ENCODE results near the gene DNTTIP2. TPM values are rescaled to one million over a fixed set of nuclear protein-coding genes. Genes with fewer than 3 reads are reported as not detected.

Gene DNTTIP2
- total and polyA plus RNA-seq, 7 experiments from 2014 or later, result 51.8 to 86.4 (median 78.2) TPM

DNA sequence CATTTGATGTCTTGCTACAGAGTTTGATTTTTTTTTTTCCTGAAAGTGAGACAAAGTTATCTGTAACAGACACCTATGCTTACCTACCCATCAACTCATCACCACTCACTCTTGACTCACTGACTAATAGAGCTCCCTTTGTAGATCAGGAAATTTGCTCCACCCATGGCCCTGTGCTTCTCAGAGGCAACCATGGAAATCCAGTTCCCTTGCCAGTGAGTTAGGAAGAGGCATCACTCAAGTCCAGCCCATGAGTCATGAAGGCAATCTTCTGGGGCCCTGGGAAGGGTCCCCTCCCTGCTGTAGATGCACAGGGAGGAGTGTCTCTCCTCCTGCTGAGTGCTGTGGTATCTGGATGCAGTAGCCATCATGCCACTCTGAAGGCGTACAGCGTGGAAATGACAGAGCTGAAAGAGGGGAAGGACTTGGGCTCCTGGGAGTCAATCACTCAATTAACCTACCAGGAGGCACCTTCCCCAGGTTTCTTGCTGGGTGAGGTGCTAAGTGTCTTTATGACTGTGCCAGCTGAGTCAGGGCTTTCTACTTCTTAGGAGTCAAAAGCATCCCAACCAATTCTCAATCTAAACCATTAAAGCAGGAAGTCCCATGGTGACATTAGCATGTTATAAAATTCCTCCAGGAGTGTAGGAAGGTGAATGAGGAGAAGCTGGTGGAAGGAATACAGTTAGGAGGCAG, 56.1 kb downstream of the DNTTIP2 start:
- Mint-ChIP-seq H3K27ac (no peak overlapping the region), H3K4me3 (no peak overlapping the region), H3K36me3 (peaks cover 0 to 4% (median 0%) of the 10 kb centered on the region in 5 donors), H3K27me3 (no peaks in the 10 kb centered on the region), H3K9me3 (no peaks in the 10 kb centered on the region), H3K4me1 (peaks cover 8 to 12% (median 9%) of the 10 kb centered on the region in 7 donors)
- DNase-seq, result no peak
- Histone ChIP-seq H3K27ac (ENCODE audit: low read depth, low read length) (no peak overlapping the region), H3K4me3 (ENCODE audit: low read length) (no peak overlapping the region), H3K27me3 (ENCODE audit: control insufficient read depth in 2 of 2, insufficient read depth in 2 of 2, low read length in 2 of 2) (no peaks in the 10 kb centered on the region), H3K9me3 (ENCODE audit: control insufficient read depth in 2 of 3, low read length in 3 of 3) (no peaks in the 10 kb centered on the region), H3K4me1 (ENCODE audit: control insufficient read depth in 2 of 2, insufficient read depth in 2 of 2, low read length in 2 of 2) (peaks cover 0 to 2% of the 10 kb centered on the region in 2 donors), H3K36me3 (ENCODE audit: control insufficient read depth in 2 of 3, insufficient read depth in 3 of 3, low read length in 3 of 3) (no peaks in the 10 kb centered on the region)
- ChIA-PET CTCF (no interaction called here), POLR2A (no interaction called here)
- ATAC-seq, result no peak
- intact Hi-C loops (cut with micrococcal nuclease), result no loop called here

- H3K27me3 ChIP-seq (ENCODE audit: control insufficient read depth in 2 of 2, insufficient read depth in 2 of 2, low read length in 2 of 2), result no peaks in the 10 kb centered on the region
- no peaks in the 10 kb centered on the region for H3K9me3 Mint-ChIP-seq
- peaks cover 0 to 2% (median 0%) of the 10 kb centered on the region in 5 donors for H3K27me3 Mint-ChIP-seq
- intact Hi-C loops (cut with micrococcal nuclease), result no loop called here
- ChIA-PET POLR2A (no interaction called here), CTCF (no interaction called here)
- peaks cover 0 to 11% of the 10 kb centered on the region in 2 donors for H3K4me1 ChIP-seq (ENCODE audit: control insufficient read depth in 2 of 2, insufficient read depth in 2 of 2, low read length in 2 of 2)
- DNase-seq, result no peak
- no peak overlapping the region for H3K4me3 ChIP-seq (ENCODE audit: low read length)
- ATAC-seq, result no peak
- H3K27ac ChIP-seq (ENCODE audit: low read depth, low read length), result no peak overlapping the region
- no peak overlapping the region for H3K27ac Mint-ChIP-seq
- no peaks in the 10 kb centered on the region for H3K36me3 ChIP-seq (ENCODE audit: control insufficient read depth in 2 of 3, insufficient read depth in 3 of 3, low read length in 3 of 3)
- H3K4me1 Mint-ChIP-seq, result peaks cover 19 to 24% (median 21%) of the 10 kb centered on the region in 7 donors
- no peak overlapping the region for H3K4me3 Mint-ChIP-seq
- peaks cover 0 to 4% (median 0%) of the 10 kb centered on the region in 5 donors for H3K36me3 Mint-ChIP-seq
- no peaks in the 10 kb centered on the region for H3K9me3 ChIP-seq (ENCODE audit: control insufficient read depth in 2 of 3, low read length in 3 of 3)
Measured at GRCh38 chr1:93821423-93822144, 57.4 kb downstream of the DNTTIP2 start.

DNA sequence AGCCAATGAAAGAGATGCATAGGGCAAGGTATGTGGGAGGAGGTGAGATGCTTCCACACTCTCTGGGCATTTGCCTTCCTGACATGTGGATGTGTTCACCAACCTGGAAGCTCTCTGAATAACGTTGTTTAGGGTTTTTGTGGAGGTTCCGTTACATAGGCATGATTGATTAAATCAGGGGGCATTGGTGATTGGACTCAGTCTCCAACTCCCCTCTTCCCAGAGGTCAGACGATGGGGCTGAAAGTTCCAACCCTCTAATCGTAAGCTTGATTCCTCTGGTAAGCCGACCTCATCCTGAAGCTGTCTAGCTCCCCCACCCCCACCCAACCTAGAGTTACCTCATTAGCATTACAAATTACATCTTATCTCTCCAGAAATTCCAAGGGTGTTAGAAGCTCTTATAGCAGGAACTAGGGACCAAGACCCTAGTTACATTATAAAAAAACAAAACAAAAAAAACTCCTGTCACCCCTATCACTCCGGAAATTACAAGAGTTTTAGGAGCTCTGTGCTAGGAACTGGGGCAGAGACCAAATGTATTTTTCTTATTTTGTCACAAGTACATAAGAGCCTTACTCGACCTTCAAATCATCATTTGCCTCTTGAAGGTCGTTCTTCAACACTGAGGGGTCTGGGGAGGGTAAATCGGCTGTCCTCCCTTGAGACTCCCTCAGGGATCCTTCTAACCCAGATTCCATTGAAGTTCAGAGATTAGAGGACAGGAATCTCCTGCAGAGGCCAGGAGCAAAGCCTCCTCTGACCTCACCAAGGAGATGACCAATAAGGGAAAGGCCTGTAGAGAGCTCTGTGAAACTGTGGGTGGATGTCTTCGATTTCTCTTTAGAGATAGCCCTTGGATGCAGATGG, 58.2 kb downstream of the DNTTIP2 start:
- H3K4me3 ChIP-seq (ENCODE audit: low read length), result no peak overlapping the region
- intact Hi-C loops (cut with micrococcal nuclease), result no loop called here
- no peaks in the 10 kb centered on the region for H3K9me3 ChIP-seq (ENCODE audit: control insufficient read depth in 2 of 3, low read length in 3 of 3)
- H3K4me3 Mint-ChIP-seq, result no peak overlapping the region
- peaks cover 0 to 4% (median 0%) of the 10 kb centered on the region in 5 donors for H3K36me3 Mint-ChIP-seq
- peaks cover 0 to 11% of the 10 kb centered on the region in 2 donors for H3K4me1 ChIP-seq (ENCODE audit: control insufficient read depth in 2 of 2, insufficient read depth in 2 of 2, low read length in 2 of 2)
- ChIA-PET CTCF (no interaction called here), POLR2A (no interaction called here)
- DNase-seq (no peak), ATAC-seq (no peak)
- H3K27ac Mint-ChIP-seq, result no peak overlapping the region
- H3K4me1 Mint-ChIP-seq, result peaks cover 19 to 24% (median 22%) of the 10 kb centered on the region in 7 donors
- no peaks in the 10 kb centered on the region for H3K36me3 ChIP-seq (ENCODE audit: control insufficient read depth in 2 of 3, insufficient read depth in 3 of 3, low read length in 3 of 3)
- no peaks in the 10 kb centered on the region for H3K9me3 Mint-ChIP-seq
- peaks cover 0 to 2% (median 0%) of the 10 kb centered on the region in 5 donors for H3K27me3 Mint-ChIP-seq
- no peaks in the 10 kb centered on the region for H3K27me3 ChIP-seq (ENCODE audit: control insufficient read depth in 2 of 2, insufficient read depth in 2 of 2, low read length in 2 of 2)
- no peak overlapping the region for H3K27ac ChIP-seq (ENCODE audit: low read depth, low read length)

DNA sequence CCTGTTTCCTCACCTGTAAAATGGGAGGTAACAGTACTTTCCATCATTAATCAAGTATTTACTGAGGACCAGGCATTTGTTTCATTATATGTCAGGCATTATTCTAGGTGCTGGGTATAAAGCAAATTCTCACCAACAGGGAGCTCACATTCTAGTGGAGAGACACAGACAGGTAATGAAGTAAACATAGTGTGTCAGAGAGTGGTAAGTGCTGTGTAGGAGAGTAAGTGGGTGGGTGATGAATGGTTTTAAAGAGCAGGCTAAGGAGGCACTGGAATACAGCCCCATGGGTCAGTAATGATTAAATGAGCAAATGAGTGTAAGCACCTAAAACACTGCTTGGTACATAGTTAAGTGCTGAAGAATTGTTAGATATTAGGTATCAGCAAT, 60.4 kb downstream of the DNTTIP2 start:
- CTCF ChIA-PET, result no interaction called here
- H3K4me3 Mint-ChIP-seq, result peak overlapping the region in 1 of 10 donors; percentile 5

DNA sequence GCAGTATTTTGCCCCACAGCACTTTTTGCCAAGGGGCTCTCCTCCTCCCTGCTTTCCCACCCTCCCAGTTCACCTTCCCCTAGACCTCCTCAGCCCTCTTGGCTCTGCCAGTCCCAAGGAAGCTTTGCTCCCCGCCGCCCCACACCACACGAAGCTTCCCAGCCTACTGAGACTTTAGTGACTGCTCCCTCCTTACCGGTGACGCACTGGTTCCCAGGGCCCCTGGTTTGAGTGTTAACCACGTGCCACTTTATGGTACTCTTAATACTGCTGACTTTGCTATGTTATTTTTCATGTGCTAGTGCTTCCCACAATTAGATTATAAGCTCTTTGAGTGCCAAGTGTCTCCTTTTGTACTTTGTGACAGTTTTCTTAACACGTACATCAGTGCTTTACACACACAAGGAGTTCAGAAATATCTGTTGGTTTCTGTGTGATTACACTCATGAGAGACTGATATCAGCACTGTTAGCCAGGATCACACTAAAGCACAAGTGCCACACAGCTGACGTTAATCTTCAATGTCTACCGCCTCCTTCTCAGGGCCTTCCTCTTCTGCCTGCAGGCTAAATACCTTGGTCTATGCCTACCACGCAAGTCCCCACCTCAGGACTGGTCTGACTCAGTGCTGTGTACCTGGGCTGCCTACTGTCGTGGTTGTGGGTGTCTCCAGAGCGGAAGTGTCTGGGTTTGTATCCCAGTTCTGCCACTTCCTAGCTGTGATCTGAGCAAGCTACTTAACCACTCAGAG, 61.0 kb downstream of the DNTTIP2 start:
- H3K4me3 Mint-ChIP-seq, result peak overlapping the region in 3 of 10 donors; percentile 5 to 42 (median 8)
- H3K27ac Mint-ChIP-seq, result peak overlapping the region in 4 of 9 donors; percentile 1 to 80 (median 60)
- no peak overlapping the region for H3K4me3 ChIP-seq (ENCODE audit: low read length)
- H3K36me3 ChIP-seq (ENCODE audit: control insufficient read depth in 2 of 3, insufficient read depth in 3 of 3, low read length in 3 of 3), result no peaks in the 10 kb centered on the region
- no peaks in the 10 kb centered on the region for H3K27me3 ChIP-seq (ENCODE audit: control insufficient read depth in 2 of 2, insufficient read depth in 2 of 2, low read length in 2 of 2)
- peak in 1 of 9 donors; percentile 4 for DNase-seq
- no peak overlapping the region for H3K27ac ChIP-seq (ENCODE audit: low read depth, low read length)
- intact Hi-C loops (cut with micrococcal nuclease), result no loop called here
- POLR2A ChIA-PET, result interaction anchor here (0.5 to 0.7 kb wide), 2 partner anchors 66 to 892 kb away, joined by 3 to 4 read pairs; no protein-coding TSS in a partner anchor
- H3K36me3 Mint-ChIP-seq, result no peaks in the 10 kb centered on the region
- no peaks in the 10 kb centered on the region for H3K9me3 ChIP-seq (ENCODE audit: control insufficient read depth in 2 of 3, low read length in 3 of 3)
- peaks cover 0 to 2% (median 0%) of the 10 kb centered on the region in 5 donors for H3K27me3 Mint-ChIP-seq
- H3K4me1 ChIP-seq (ENCODE audit: control insufficient read depth in 2 of 2, insufficient read depth in 2 of 2, low read length in 2 of 2), result peaks cover 0 to 11% of the 10 kb centered on the region in 2 donors
- peaks cover 19 to 23% (median 21%) of the 10 kb centered on the region in 7 donors for H3K4me1 Mint-ChIP-seq
- CTCF ChIA-PET, result interaction anchor here (1.0 to 1.2 kb wide), 2 partner anchors 26 to 189 kb away, joined by 3 to 8 read pairs; no protein-coding TSS in a partner anchor
- ATAC-seq, result peak; percentile 68
- H3K9me3 Mint-ChIP-seq, result no peaks in the 10 kb centered on the region

More for the DNA sequence above, 60.4 kb downstream of the DNTTIP2 start:
- Mint-ChIP-seq H3K27me3 (peaks cover 0 to 2% (median 0%) of the 10 kb centered on the region in 5 donors), H3K27ac (peak overlapping the region in 3 of 9 donors; percentile 18 to 80 (median 54)), H3K36me3 (no peaks in the 10 kb centered on the region), H3K4me1 (peaks cover 19 to 23% (median 21%) of the 10 kb centered on the region in 7 donors), H3K9me3 (no peaks in the 10 kb centered on the region)
- Histone ChIP-seq H3K4me3 (ENCODE audit: low read length) (no peak overlapping the region), H3K9me3 (ENCODE audit: control insufficient read depth in 2 of 3, low read length in 3 of 3) (no peaks in the 10 kb centered on the region), H3K27me3 (ENCODE audit: control insufficient read depth in 2 of 2, insufficient read depth in 2 of 2, low read length in 2 of 2) (no peaks in the 10 kb centered on the region), H3K27ac (ENCODE audit: low read depth, low read length) (no peak overlapping the region), H3K36me3 (ENCODE audit: control insufficient read depth in 2 of 3, insufficient read depth in 3 of 3, low read length in 3 of 3) (no peaks in the 10 kb centered on the region), H3K4me1 (ENCODE audit: control insufficient read depth in 2 of 2, insufficient read depth in 2 of 2, low read length in 2 of 2) (peaks cover 0 to 11% of the 10 kb centered on the region in 2 donors)
- ATAC-seq (no peak), DNase-seq (no peak)
- intact Hi-C loops (cut with micrococcal nuclease), result no loop called here
- POLR2A ChIA-PET, result interaction anchor here (0.5 to 0.7 kb wide), 2 partner anchors 65 to 893 kb away, joined by 3 to 4 read pairs; no protein-coding TSS in a partner anchor

Data from naive thymus-derived CD4-positive, alpha-beta T cell (primary cell).